Tibial nerve (tissue), 4 donors: ENCODE results near the gene EPN3.

Experiments
- CTCF ChIP-seq, 5 experiments: fragments of 200-600 bp in 3 of 5; fragments of 450-650 bp in 2 of 5; sonication (generic) in 3 of 5; IDR thresholded peaks; one replicate each; pipeline ENCODE4 v1.5.1; 2016 to 2019; ENCODE audit warnings: antibody characterized with exemption in 5 of 5, mild to moderate bottlenecking in 3 of 5, moderate library complexity in 2 of 5
- EP300 ChIP-seq, 2 donors: sonication (generic); formaldehyde crosslinking; IDR thresholded peaks; one replicate each; pipeline ENCODE4 v1.6.1; 2017; ENCODE audit warnings: antibody characterized with exemption in 2 of 2, mild to moderate bottlenecking in 1 of 2
- POLR2A ChIP-seq, 2 donors: fragments of 450-650 bp; IDR thresholded peaks; one replicate each; pipeline ENCODE4 v1.6.1; 2017; ENCODE audit warnings: antibody characterized with exemption in 2 of 2, mild to moderate bottlenecking in 2 of 2, moderate library complexity in 2 of 2

- TF ChIP-seq POLR2A (IDR thresholded peaks at IDR 0.05): no peak
- no peak for TF ChIP-seq CTCF (IDR thresholded peaks at IDR 0.05)
- TF ChIP-seq EP300 (IDR thresholded peaks at IDR 0.05): no peak
Measured at GRCh38 chr17:50560931-50561745, 28.6 kb downstream of the EPN3 start.
